Stimulated activated CD8-positive, alpha-beta memory T cell treated with anti-CD3 and anti-CD28 coated beads, Interleukin-15, amount 100 ng/mL, for 48 hours (primary cell): Measurements from ENCODE around the gene RAPGEF4.
"Not testable (repeated sequence)": the region's sequence is repeated elsewhere in the genome, so short reads cannot be mapped to it uniquely, and the experiment has no call there.

Experiments
- DNase-seq, 2 donors: peaks; one replicate each; pipeline ENCODE4 v3.0.0-alpha.2; 2020; ENCODE audit warnings: low read depth in 2 of 2

RAPGEF4 gene

GRCh38 chr2:173062801-173063200 lies 327.2 kb downstream of the RAPGEF4 start:
- no peak for DNase-seq

- DNase-seq = no peak
Observed at GRCh38 chr2:173064151-173064805, 328.6 kb downstream of the RAPGEF4 start.

- no peak for DNase-seq
Observed at GRCh38 chr2:173066887-173067676, 331.4 kb downstream of the RAPGEF4 start.

- no peak for DNase-seq
Observed at GRCh38 chr2:173075056-173075780, 339.6 kb downstream of the RAPGEF4 start.

- DNase-seq = peak; percentile 27 to 36
Observed at GRCh38 chr2:173075781-173076580, 340.3 kb downstream of the RAPGEF4 start, which contains the start of gene MAP3K20. MAP3K20 (plus strand) TSS chr2:173075846; CDS start chr2:173091032, 15,186 bp downstream.

- peak; percentile 5 to 22 for DNase-seq
Observed at GRCh38 chr2:173076581-173077345, 341.1 kb downstream of the RAPGEF4 start.

- DNase-seq = no peak
Observed at GRCh38 chr2:173077506-173078177, 342.0 kb downstream of the RAPGEF4 start.

GRCh38 chr2:173079141-173079540 lies 343.5 kb downstream of the RAPGEF4 start:
- no peak for DNase-seq

GRCh38 chr2:173079973-173080860 lies 344.6 kb downstream of the RAPGEF4 start:
- DNase-seq = no peak

- no peak for DNase-seq
Observed at GRCh38 chr2:173086518-173087213, 351.0 kb downstream of the RAPGEF4 start.

GRCh38 chr2:173087214-173087581 lies 351.6 kb downstream of the RAPGEF4 start:
- no peak for DNase-seq

- no peak for DNase-seq
Observed at GRCh38 chr2:173087793-173088496, 352.3 kb downstream of the RAPGEF4 start.

GRCh38 chr2:173090276-173090877 lies 354.7 kb downstream of the RAPGEF4 start:
- no peak for DNase-seq

- no peak for DNase-seq
Observed at GRCh38 chr2:173090973-173091660, 355.5 kb downstream of the RAPGEF4 start.

- DNase-seq = no peak
Observed at GRCh38 chr2:173091910-173092309, 356.3 kb downstream of the RAPGEF4 start.

- DNase-seq = no peak
Observed at GRCh38 chr2:173092844-173093402, 357.3 kb downstream of the RAPGEF4 start.

GRCh38 chr2:173093617-173094016 lies 358.0 kb downstream of the RAPGEF4 start:
- not testable (repeated sequence) for DNase-seq
